ENCODE measurements around the gene SPATA24.
"Not testable (repeated sequence)": the region's sequence is repeated elsewhere in the genome, so short reads cannot be mapped to it uniquely, and the experiment has no call there.

SPATA24 gene

GRCh38 chr5:139443831-139444453 is 40.1 kb upstream of the SPATA24 start:
- no peak for TF ChIP-seq CTCF (conservative IDR thresholded peaks at IDR 0.05; ENCODE audit: low read depth, low read length)
- H3K4me3 ChIP-seq (ENCODE audit: low read depth, low read length), result no peak overlapping the region
- DNase-seq (ENCODE audit: low read depth), result peak; percentile 79

GRCh38 chr5:139440416-139440815 is 36.5 kb upstream of the SPATA24 start:
- not testable (repeated sequence) for H3K4me3 ChIP-seq (ENCODE audit: low read depth, low read length); DNase-seq (ENCODE audit: low read depth)

- peak; percentile 93 for DNase-seq (ENCODE audit: low read depth)
- H3K4me3 ChIP-seq (ENCODE audit: low read depth, low read length), result peak within 1 kb of the TSS; percentile 94
- TF ChIP-seq CTCF (conservative IDR thresholded peaks at IDR 0.05; ENCODE audit: low read depth, low read length), result no peak
Measured at GRCh38 chr5:139439013-139439903, 35.4 kb upstream of the SPATA24 start, which contains the start of gene DNAJC18. TSS of gene DNAJC18 (minus strand) at chr5:139439525. CDS start at chr5:139439445, 80 bp downstream.

- peak overlapping the region; percentile 94 for H3K4me3 ChIP-seq (ENCODE audit: low read depth, low read length)
- TF ChIP-seq CTCF (conservative IDR thresholded peaks at IDR 0.05; ENCODE audit: low read depth, low read length), result no peak
Measured at GRCh38 chr5:139438707-139439012, 34.8 kb upstream of the SPATA24 start.

GRCh38 chr5:139435676-139436075 is 31.8 kb upstream of the SPATA24 start:
- H3K4me3 ChIP-seq (ENCODE audit: low read depth, low read length), result no peak overlapping the region
- TF ChIP-seq CTCF (conservative IDR thresholded peaks at IDR 0.05; ENCODE audit: low read depth, low read length), result no peak
- no peak for DNase-seq (ENCODE audit: low read depth)

More at GRCh38 chr5:139438707-139439012, 34.8 kb upstream of the SPATA24 start:
- DNase-seq (ENCODE audit: low read depth), result no peak

GRCh38 chr5:139431706-139432105 is 27.8 kb upstream of the SPATA24 start:
- no peak for TF ChIP-seq CTCF (conservative IDR thresholded peaks at IDR 0.05; ENCODE audit: low read depth, low read length)

GRCh38 chr5:139430015-139430414 is 26.1 kb upstream of the SPATA24 start:
- H3K4me3 ChIP-seq (ENCODE audit: low read depth, low read length), result no peak overlapping the region
- no peak for DNase-seq (ENCODE audit: low read depth)

More at GRCh38 chr5:139431706-139432105, 27.8 kb upstream of the SPATA24 start:
- H3K4me3 ChIP-seq (ENCODE audit: low read depth, low read length), result no peak overlapping the region
- DNase-seq (ENCODE audit: low read depth), result no peak

More at GRCh38 chr5:139430015-139430414, 26.1 kb upstream of the SPATA24 start:
- TF ChIP-seq CTCF (conservative IDR thresholded peaks at IDR 0.05; ENCODE audit: low read depth, low read length), result no peak
